PC-3 (cell line): Measurements from ENCODE around the gene MACROD2.

Source experiments
- CTCF ChIP-seq: fragments of 300-600 bp; sonication (generic); conservative IDR thresholded peaks from 2 replicates; pipeline ENCODE4 v1.5.1; 2017; ENCODE audit warnings: antibody characterized with exemption, low read depth, mild to moderate bottlenecking, low read length
- EZH2 ChIP-seq: fragments of 300-600 bp; sonication (generic); IDR thresholded peaks from one replicate; pipeline ENCODE4 v1.6.1; 2017; ENCODE audit warnings: antibody characterized with exemption, mild to moderate bottlenecking, low read length; ENCODE audit not compliant: unreplicated experiment

GRCh38 chr20:14198416-14198815 lies 203.1 kb downstream of the MACROD2 start:
- TF ChIP-seq CTCF (peak; percentile 32; the same call in 1 of the 2 replicates), EZH2 (no peak)
